Type B pancreatic cell (in vitro differentiated cells): Measurements from ENCODE around the gene GAPDH. TPM values are rescaled to one million over a fixed set of nuclear protein-coding genes. Genes with fewer than 3 reads are reported as not detected.

Source experiments
- DNase-seq: peaks from one replicate; pipeline ENCODE4 v3.0.0; 2021; ENCODE audit warnings: mixed read lengths; ENCODE audit not compliant: unreplicated experiment; ENCODE audit errors: extremely low spot score
- H3K27ac Mint-ChIP-seq: 2 replicates; pipeline ENCODE4 v1.8.0; 2021; ENCODE audit warnings: mild to moderate bottlenecking, mixed read lengths
- H3K27me3 Mint-ChIP-seq: 2 replicates; pipeline ENCODE4 v1.8.0; 2021; ENCODE audit warnings: mixed read lengths
- H3K36me3 Mint-ChIP-seq: 2 replicates; pipeline ENCODE4 v1.8.0; 2021; ENCODE audit warnings: mixed read lengths
- H3K4me1 Mint-ChIP-seq: one replicate; pipeline ENCODE4 v1.8.0; 2021; ENCODE audit warnings: mixed read lengths; ENCODE audit not compliant: unreplicated experiment
- H3K4me3 Mint-ChIP-seq: 2 replicates; pipeline ENCODE4 v1.8.0; 2021; ENCODE audit warnings: mild to moderate bottlenecking, mixed read lengths
- H3K9me3 Mint-ChIP-seq: 2 replicates; pipeline ENCODE4 v1.8.0; 2021; ENCODE audit warnings: mixed read lengths
- CTCF ChIP-seq: fragments of 200-600 bp; sonication (generic); conservative IDR thresholded peaks from 2 replicates; pipeline ENCODE4 v1.5.0; 2021; ENCODE audit warnings: antibody characterized with exemption, mild to moderate bottlenecking
- total RNA-seq: library from RNA; stranded (reverse); gene quantifications from 2 replicates; pipeline ENCODE4 v1.2.1, GENCODE V29; 2021; ENCODE audit warnings: low replicate concordance

The GAPDH gene
- total RNA-seq, 1 donor from 2014 or later, result 2,317 TPM

DNA sequence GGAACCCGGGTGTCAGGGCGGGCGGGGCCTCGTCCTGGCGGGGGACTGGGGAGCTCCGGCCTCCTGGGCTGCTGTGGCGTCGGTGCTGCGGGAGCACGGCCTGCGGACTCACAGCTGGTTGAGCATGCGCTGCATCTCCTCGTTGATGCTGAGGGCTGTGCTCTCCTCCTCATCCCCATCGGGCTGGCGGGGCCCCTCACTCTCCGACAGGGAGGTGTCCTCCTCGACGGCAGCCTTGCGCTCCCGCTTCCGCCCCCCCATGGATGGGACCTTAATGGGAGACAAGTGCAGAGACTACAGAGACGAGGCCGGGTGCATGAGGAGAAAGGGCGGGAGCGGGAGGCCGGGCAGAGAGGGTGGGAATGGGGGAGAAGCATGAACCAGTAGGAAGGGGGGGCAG, 14.2 kb downstream of the GAPDH start:
- Mint-ChIP-seq H3K36me3 (peaks cover 10% of the 10 kb centered on the region), H3K27me3 (no peaks in the 10 kb centered on the region), H3K4me3 (no peak overlapping the region), H3K27ac (no peak overlapping the region), H3K9me3 (no peaks in the 10 kb centered on the region), H3K4me1 (peaks cover 12% of the 10 kb centered on the region)
- no peak for DNase-seq
- no peak for TF ChIP-seq CTCF

DNA sequence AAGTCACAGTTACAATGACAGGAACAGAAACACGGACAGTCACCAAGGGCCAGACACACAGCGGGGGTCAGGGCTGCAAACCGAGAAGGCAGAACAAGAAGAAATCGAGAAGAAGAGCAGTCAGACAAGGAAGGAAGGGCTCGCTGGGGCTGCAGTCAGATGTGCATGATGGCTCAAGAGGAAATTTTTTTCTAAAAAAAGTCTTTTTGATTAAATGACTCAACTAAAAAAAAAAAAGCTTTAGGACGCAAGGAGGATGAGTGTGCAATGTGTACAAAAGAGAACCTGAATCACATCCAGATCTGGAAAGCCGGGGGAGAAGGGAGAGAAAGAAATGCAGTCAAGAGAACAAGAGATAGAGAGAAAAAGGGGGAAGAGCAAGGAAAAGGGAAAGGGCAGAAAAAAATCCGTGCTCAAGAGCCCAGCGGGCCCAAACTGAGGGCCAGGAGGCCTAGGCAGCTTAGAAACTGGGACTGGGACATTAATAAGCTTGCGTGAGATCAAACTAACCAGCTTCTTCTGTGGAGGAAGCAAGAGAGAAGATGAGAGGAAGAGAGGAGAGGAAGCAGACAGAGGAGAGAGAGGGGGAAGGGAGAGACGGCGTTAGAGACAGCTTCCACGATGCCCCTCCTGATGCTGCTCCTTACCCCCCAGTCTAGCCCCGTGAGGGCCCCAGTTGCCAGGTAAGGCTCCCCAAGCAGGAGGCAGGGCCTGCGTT, 14.8 kb downstream of the GAPDH start:
- H3K36me3 Mint-ChIP-seq, result peaks cover 10% of the 10 kb centered on the region
- H3K4me1 Mint-ChIP-seq, result peaks cover 16% of the 10 kb centered on the region
- H3K27me3 Mint-ChIP-seq, result peaks cover under 1% of the 10 kb centered on the region
- no peaks in the 10 kb centered on the region for H3K9me3 Mint-ChIP-seq
- H3K4me3 Mint-ChIP-seq, result no peak overlapping the region
- no peak for TF ChIP-seq CTCF
- DNase-seq, result no peak
- peak overlapping the region; percentile 72 for H3K27ac Mint-ChIP-seq

DNA sequence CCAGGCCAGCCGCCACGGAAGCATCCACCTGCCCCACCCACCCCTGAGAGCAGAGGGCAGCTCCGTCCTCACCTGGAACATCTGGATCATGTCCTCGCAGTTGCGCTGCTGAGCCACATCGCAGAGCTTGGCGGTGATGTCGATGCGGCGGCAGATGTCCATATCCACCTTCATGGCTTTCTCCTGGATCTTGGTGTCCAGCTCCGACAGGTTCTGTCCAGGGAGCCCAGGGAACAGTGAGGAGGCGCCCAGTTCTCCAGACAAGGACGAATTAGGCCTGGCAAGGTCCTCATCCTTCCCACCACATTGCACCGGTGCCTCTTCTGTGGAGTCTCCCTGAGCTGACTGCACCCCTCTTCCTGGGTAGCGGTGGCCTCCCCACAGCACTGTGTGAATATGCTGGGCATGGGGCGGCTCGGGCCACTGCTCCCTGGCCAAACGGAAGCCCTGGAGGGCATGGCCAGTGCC, 15.4 kb downstream of the GAPDH start:
- Mint-ChIP-seq H3K27ac (no peak overlapping the region), H3K4me1 (peaks cover 21% of the 10 kb centered on the region), H3K36me3 (peaks cover 7% of the 10 kb centered on the region), H3K9me3 (no peaks in the 10 kb centered on the region), H3K27me3 (peaks cover 7% of the 10 kb centered on the region), H3K4me3 (no peak overlapping the region)
- TF ChIP-seq CTCF, result no peak
- no peak for DNase-seq

DNA sequence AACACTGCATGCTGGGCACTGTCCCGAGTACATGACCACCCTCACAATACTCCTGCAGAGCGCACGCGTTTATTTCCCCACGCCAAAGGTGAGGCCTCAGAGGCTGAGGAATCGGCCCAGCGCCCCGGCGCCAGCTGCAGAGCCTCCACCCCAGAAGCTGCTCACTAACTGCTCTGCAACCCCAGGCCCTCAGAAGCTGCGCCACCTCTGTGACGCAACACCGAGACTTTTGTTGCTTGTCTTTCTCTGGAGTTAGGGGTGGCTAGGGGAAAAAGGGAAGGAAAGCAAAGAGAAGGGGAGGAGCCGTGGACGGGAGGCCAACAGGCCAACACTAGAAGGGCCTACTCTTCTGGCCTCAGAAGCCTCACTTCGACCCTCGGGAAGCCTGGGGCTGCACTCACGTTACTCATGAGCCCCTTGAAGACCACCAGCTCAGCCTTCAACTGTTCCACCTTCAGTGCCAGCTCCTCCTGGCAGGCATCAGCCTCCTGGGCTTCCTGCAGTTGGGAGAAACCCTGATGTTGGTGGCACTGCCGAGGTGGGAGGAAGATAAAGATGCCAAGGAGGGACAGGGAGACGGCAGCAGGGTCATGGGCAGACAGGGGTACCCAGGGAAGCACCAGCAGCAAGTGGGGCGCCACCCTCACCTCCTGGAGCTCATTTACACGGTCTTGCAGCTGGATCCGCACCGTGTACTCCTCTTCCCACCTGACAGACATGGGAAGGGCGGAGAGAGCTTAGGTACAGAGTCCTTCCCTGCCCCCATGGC, 16.2 kb downstream of the GAPDH start:
- no peak overlapping the region for H3K4me3 Mint-ChIP-seq
- peaks cover 11% of the 10 kb centered on the region for H3K36me3 Mint-ChIP-seq
- H3K27ac Mint-ChIP-seq, result no peak overlapping the region
- peaks cover 26% of the 10 kb centered on the region for H3K4me1 Mint-ChIP-seq
- no peaks in the 10 kb centered on the region for H3K9me3 Mint-ChIP-seq
- peaks cover 11% of the 10 kb centered on the region for H3K27me3 Mint-ChIP-seq
- no peak for TF ChIP-seq CTCF
- DNase-seq, result no peak

- Mint-ChIP-seq H3K27me3 (peaks cover 11% of the 10 kb centered on the region), H3K4me1 (peaks cover 26% of the 10 kb centered on the region), H3K4me3 (no peak overlapping the region), H3K27ac (peak overlapping the region; percentile 94), H3K36me3 (peaks cover 6% of the 10 kb centered on the region), H3K9me3 (no peaks in the 10 kb centered on the region)
- TF ChIP-seq CTCF, result no peak
- DNase-seq, result no peak
Observed at GRCh38 chr12:6551063-6551461, 16.7 kb downstream of the GAPDH start.
